Right atrium auricular region (tissue), 2 donors: ENCODE results near the gene CDX2. TPM values are rescaled to one million over a fixed set of nuclear protein-coding genes. Genes with fewer than 3 reads are reported as not detected.

Source experiments
- DNase-seq: peaks from one replicate; pipeline ENCODE4 v3.0.0-alpha.2; 2019; ENCODE audit warnings: low spot score
- H3K27ac ChIP-seq, 2 donors: fragments of 200-600 bp; sonication (generic); 1 replicate in 1 of 2; 2 replicates in 1 of 2; pipeline ENCODE4 v1.5.1; 2016 to 2019
- H3K27me3 ChIP-seq, 2 donors: fragments of 200-600 bp; sonication (generic); one replicate each; pipeline versions ENCODE4 v1.5.1 to v1.6.0; 2017 to 2019
- H3K36me3 ChIP-seq: fragments of 200-600 bp; sonication (generic); one replicate; pipeline ENCODE4 v1.5.1; 2016
- H3K4me1 ChIP-seq, 2 donors: fragments of 200-600 bp; sonication (generic); one replicate each; pipeline versions ENCODE4 v1.5.1 to v1.6.0; 2017 to 2019
- H3K4me3 ChIP-seq, 2 donors: fragments of 200-600 bp; sonication (generic); 1 replicate in 1 of 2; 2 replicates in 1 of 2; pipeline ENCODE4 v1.5.1; 2017 to 2019; ENCODE audit warnings: mild to moderate bottlenecking in 1 of 2, moderate library complexity in 1 of 2
- H3K9me3 ChIP-seq, 2 donors: fragments of 200-600 bp; sonication (generic); one replicate each; pipeline ENCODE4 v1.5.1; 2019
- CTCF ChIP-seq, 2 donors: fragments of 200-600 bp; sonication (generic); IDR thresholded peaks; one replicate each; pipeline ENCODE4 v1.5.1; 2019; ENCODE audit warnings: antibody characterized with exemption in 2 of 2
- total RNA-seq, 2 donors: library from RNA; depleted of rRNA; stranded (reverse); fragments of >200 nt; gene quantifications; one replicate each; pipeline ENCODE4 v1.1.0, GENCODE V29; 2016

CDX2 gene
- total RNA-seq, 2 donors from 2014 or later = not detected

- Histone ChIP-seq H3K9me3 (no peaks in the 10 kb centered on the region), H3K27me3 (peaks cover 19 to 50% of the 10 kb centered on the region in 2 donors), H3K27ac (no peak overlapping the region), H3K4me1 (peaks cover 0 to 31% of the 10 kb centered on the region in 2 donors), H3K36me3 (no peaks in the 10 kb centered on the region), H3K4me3 (no peak overlapping the region)
- DNase-seq = no peak
- TF ChIP-seq CTCF (IDR thresholded peaks at IDR 0.05) = no peak
Measured at GRCh38 chr13:27981006-27981708, 12.0 kb upstream of the CDX2 start.

GRCh38 chr13:27980280-27980998 is 11.3 kb upstream of the CDX2 start:
- Histone ChIP-seq H3K9me3 (no peaks in the 10 kb centered on the region), H3K4me3 (no peak overlapping the region), H3K4me1 (peaks cover 0 to 34% of the 10 kb centered on the region in 2 donors), H3K36me3 (no peaks in the 10 kb centered on the region), H3K27me3 (peaks cover 19 to 55% of the 10 kb centered on the region in 2 donors), H3K27ac (no peak overlapping the region)
- TF ChIP-seq CTCF (IDR thresholded peaks at IDR 0.05) = no peak
- DNase-seq = no peak

- TF ChIP-seq CTCF (IDR thresholded peaks at IDR 0.05) = no peak
- Histone ChIP-seq H3K4me3 (no peak overlapping the region), H3K36me3 (no peaks in the 10 kb centered on the region), H3K4me1 (peaks cover 0 to 36% of the 10 kb centered on the region in 2 donors), H3K27ac (no peak overlapping the region), H3K9me3 (no peaks in the 10 kb centered on the region), H3K27me3 (peaks cover 19 to 55% of the 10 kb centered on the region in 2 donors)
- DNase-seq = no peak
Measured at GRCh38 chr13:27979765-27980279, 10.7 kb upstream of the CDX2 start.

GRCh38 chr13:27979001-27979643 is 10.0 kb upstream of the CDX2 start:
- DNase-seq = no peak
- Histone ChIP-seq H3K27me3 (peaks cover 19 to 55% of the 10 kb centered on the region in 2 donors), H3K36me3 (no peaks in the 10 kb centered on the region), H3K9me3 (no peaks in the 10 kb centered on the region), H3K27ac (no peak overlapping the region), H3K4me1 (peaks cover 0 to 36% of the 10 kb centered on the region in 2 donors), H3K4me3 (no peak overlapping the region)
- TF ChIP-seq CTCF (IDR thresholded peaks at IDR 0.05) = no peak

- Histone ChIP-seq H3K36me3 (no peaks in the 10 kb centered on the region), H3K27ac (no peak overlapping the region), H3K4me3 (peak overlapping the region in 1 of 2 donors; percentile 24), H3K9me3 (no peaks in the 10 kb centered on the region), H3K4me1 (peaks cover 0 to 36% of the 10 kb centered on the region in 2 donors), H3K27me3 (peaks cover 19 to 55% of the 10 kb centered on the region in 2 donors)
- DNase-seq = no peak
- TF ChIP-seq CTCF (IDR thresholded peaks at IDR 0.05) = no peak
Measured at GRCh38 chr13:27978301-27978968, 9.3 kb upstream of the CDX2 start.
